Endometrial microvascular endothelial cells (primary cell): Measurements from ENCODE around the gene ZNF614. TPM values are rescaled to one million over a fixed set of nuclear protein-coding genes. Genes with fewer than 3 reads are reported as not detected.
"Not testable (repeated sequence)": the region's sequence is repeated elsewhere in the genome, so short reads cannot be mapped to it uniquely, and the experiment has no call there.

Experiments used
- in situ Hi-C: cut with HindIII; loops from 2 replicates; pipeline ENCODE4 v1.10.0; 2017; ENCODE audit warnings: low sequenced_read_pairs, low pct_unique_long_range_greater_than_20kb; ENCODE audit errors: inconsistent ontology term
- total RNA-seq: library from RNA; depleted of rRNA; stranded (reverse); fragments of >200 nt; gene quantifications from one replicate; pipeline ENCODE4 v1.2.3, GENCODE V29; 2015; ENCODE audit errors: inconsistent ontology term

Gene ZNF614
- 7.5 TPM for total RNA-seq

DNA sequence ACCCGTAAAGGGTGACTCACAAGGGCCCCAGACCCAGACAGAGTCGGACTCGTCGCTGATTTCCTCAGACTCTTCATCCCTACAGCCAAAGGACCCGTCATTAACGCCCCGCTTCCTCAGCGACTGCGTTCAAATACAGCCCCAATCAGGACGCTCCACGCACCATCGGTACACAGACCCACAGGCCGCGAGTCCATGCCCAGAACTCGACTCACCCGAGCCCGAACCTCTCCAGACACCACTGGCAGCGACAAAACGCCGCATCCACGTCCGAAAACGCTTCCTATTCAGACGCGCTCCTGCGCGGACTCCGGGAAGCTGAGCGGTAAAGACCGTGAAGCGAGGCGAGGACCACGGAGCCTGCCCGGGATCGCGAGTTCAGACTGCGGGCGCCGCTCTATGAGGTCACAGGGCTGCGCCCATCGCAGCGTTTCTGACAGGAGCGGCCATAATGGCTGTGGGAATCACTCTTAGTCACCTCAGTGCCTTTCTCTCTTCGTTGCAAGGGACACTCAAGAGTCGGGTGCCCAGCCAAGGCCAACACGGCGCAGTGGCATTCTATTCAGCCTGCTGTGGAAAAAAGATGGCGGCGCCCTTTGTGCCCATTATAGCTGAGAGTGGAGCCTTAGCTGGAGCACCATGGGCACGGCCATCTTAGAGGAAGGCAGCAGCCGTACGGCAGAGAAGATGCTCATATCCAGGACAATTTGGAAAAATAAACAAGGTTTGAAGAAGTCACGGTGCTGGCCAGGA, at the start of gene ZNF614:
Gene ZNF614 (minus strand): TSS at position 353 of the 753 bp plus-strand sequence. CDS start 2,634 bp downstream, outside the sequence.
- in situ Hi-C loops: no loop called here

- in situ Hi-C loops: no loop called here
These were observed 42.3 kb upstream of the ZNF614 start for GRCh38 chr19:52070496-52070895.

DNA sequence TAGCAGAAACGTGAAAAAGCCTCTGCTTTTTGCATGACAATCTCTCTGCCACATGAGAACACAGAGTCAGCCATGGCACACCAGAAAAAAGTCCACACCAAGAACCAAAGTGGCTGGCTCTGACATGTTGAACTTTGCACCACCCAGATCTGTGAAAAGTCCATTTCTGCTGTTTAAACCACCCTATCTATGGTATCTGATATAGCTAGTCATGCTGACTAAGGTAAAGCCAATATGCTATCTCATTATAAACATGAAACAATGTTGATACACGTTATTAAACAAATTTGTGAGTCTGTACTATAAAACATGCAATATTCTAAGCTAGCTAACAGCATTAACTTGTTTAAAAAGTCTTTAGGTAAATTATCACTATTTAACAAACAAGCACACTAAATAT, 41.5 kb upstream of the ZNF614 start:
- in situ Hi-C loops: no loop called here

DNA sequence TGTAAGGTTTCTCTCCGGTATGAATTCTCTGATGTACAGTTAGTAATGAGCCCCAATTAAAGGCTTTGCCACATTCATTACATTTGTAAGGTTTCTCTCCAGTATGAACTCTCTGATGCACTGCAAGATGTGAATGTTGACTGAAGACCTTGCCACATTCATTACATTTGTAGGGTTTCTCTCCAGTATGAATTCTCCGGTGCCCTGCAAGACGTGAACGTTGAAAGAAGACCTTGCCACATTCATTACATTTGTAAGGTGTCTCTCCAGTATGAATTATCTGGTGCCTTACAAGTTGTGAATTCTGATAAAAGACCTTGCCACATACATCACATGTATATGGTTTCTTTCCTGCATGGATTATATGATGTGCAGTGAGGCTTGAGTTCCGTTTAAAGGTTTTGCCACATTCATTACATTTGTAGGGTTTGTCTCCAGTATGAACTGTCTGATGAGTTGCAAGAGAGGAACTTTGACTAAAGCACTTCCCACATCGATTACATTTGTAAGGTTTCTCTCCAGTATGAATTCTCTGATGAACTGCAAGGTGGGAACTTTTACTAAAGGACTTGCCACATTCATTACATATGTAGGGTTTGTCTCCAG, 38.2 kb upstream of the ZNF614 start:
- in situ Hi-C loops: no loop called here

DNA sequence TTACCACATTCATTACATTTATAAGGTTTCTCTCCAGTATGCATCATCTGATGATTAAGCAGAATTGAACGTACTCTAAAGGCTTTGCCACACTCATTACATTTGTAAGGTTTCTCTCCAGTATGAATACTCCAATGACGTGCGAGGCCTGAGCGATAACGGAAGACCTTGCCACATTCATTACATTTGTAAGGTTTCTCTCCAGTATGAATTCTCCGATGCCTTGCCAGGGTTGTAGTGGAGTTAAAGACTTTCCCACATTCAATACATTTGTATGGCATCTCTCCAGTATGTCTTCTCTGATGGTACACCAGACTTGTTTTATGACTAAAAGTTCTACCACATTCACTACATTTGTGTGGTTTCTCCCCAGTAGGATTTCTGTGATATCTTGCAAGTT, 37.2 kb upstream of the ZNF614 start:
- in situ Hi-C loops: no loop called here

DNA sequence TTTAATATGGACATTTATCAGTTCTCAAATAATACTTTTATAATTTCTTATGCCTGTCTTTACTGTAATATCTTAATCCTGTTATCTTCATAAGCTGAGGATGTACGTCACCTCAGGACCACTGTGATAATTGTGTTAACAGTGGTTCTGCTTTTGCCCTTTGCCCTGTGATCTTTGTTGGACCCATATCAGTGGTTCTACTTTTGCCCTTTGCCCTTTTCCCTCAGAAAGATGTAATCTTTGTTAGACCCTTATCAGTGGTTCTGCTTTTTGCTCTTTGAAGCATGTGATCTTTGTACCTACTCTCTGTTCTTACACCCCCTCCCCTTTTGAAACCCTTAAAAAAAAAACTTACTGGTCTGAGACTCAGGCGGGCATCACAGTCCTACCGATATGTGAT, 28.3 kb upstream of the ZNF614 start:
- in situ Hi-C loops: not testable (repeated sequence)

DNA sequence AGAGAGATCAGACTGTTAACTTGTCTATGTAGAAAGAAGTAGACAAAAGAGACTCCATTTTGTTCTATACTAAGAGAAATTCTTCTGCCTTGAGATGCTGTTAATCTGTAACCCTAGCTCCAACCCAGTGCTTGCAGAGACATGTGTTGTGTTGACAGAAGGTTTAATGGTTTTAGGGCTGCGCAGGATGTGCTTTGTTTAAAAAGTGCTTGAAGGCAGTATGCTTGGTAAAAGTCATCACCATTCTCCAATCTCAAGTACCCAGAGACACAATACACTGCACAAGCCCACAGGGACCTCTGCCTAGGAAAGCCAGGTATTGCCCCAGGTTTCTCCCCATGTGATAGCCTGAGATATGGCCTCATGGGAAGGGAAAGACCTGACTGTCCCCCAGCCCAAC, 23.6 kb upstream of the ZNF614 start:
- in situ Hi-C loops: not testable (repeated sequence)

DNA sequence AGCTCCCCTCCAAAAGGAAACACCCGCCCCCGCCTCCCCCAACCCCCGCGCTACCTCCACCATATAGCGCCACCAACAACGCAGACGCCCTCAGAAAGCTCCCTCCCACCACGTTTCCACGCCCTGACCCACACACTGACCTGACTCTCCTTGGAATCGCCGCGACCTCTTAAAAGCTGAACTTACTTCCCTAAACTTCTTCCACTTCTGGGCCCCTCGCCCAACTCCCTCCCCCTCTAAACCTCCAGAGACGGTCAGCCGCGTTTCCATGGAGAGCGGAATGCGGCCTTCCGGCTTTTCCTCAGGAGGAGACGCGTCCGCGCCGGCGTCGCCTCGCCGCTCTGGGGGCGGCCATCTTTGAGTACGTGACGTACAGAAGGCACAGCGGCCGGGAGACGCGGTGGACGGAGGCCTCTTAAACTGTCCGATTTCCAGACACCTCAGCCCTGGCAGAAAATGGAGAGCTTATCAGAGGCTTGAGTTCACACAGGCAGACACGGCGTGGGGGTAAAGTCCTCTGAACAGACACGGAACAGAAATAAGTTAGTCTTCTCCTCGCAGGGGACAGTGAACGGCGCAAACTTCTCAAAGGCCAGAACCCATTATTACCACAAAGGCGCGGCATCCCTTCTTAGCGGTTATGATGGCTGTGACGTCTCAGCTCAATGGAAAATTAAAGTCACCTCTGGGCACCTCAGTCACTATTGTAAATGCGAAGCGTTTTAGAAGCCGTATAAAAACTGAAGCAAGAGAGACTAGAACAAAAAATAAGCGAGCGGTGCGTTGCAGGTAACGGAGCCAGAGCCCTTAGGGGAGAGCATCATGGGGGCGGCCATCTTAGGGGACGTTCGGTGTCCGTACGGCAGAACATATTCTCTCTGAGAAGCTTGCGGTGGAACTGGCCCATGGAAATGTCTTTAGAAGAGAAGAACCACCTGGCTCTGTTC, 20.6 kb upstream of the ZNF614 start, which contains the start of gene ZNF432:
Gene ZNF432 (minus strand): TSS at position 284 of the 947 bp plus-strand sequence. CDS start 1,970 bp downstream, outside the sequence.
- in situ Hi-C loops: no loop called here

GRCh38 chr19:52039169-52039568, 11.0 kb upstream of the ZNF614 start:
- in situ Hi-C loops: no loop called here

- in situ Hi-C loops: no loop called here
These were observed 6.0 kb upstream of the ZNF614 start for GRCh38 chr19:52034051-52034728.

- in situ Hi-C loops: no loop called here
These were observed 573 bp upstream of the ZNF614 start for GRCh38 chr19:52028780-52029123.

- in situ Hi-C loops: not testable (repeated sequence)
These were observed 1.8 kb downstream of the ZNF614 start for GRCh38 chr19:52026255-52026990.

- in situ Hi-C loops: not testable (repeated sequence)
These were observed 3.7 kb downstream of the ZNF614 start for GRCh38 chr19:52024478-52024877.

- in situ Hi-C loops: no loop called here
These were observed 6.0 kb downstream of the ZNF614 start for GRCh38 chr19:52022193-52022592.

- in situ Hi-C loops: no loop called here
These were observed 7.7 kb downstream of the ZNF614 start for GRCh38 chr19:52020506-52020905.

GRCh38 chr19:52010674-52011073, 17.5 kb downstream of the ZNF614 start:
- in situ Hi-C loops: no loop called here

DNA sequence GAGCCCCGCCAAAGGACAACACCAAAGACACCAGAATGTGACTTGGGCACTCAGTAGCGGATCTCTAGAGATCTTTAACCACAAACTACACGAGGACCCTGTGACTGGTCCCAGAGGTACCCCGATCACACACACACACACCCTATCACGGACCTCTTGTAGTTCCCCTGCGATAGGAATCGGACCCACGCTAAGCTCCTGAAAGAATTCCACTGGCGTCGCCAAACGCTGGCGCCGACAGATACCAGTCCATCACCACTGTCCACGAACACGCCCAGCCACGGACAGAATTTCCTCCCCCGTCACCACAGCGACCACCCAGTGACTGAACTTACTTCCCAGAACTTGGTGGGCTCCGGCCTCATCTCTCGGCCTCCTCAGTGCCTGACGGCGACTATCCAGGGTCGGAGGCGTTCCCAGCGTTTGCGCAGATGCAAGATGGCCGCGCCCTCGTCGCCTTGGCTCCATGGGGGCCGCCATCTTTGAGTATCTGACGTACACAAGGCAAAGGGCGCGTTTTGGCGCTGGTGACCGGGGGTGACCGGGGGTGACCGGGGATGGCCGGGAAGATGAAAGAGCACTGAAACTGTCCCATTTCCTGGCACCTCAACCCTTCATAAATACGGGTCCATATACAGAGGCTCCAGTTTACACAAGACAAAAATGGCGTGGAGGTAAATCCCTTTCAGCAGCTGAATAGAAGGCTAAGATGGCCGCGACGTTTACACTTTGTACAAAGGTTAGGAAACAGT, 20.2 kb downstream of the ZNF614 start, which contains the start of gene ZNF615:
Gene ZNF615 (minus strand): TSS at position 406 of the 752 bp plus-strand sequence. CDS start 4,500 bp downstream, outside the sequence.
- in situ Hi-C loops: no loop called here

DNA sequence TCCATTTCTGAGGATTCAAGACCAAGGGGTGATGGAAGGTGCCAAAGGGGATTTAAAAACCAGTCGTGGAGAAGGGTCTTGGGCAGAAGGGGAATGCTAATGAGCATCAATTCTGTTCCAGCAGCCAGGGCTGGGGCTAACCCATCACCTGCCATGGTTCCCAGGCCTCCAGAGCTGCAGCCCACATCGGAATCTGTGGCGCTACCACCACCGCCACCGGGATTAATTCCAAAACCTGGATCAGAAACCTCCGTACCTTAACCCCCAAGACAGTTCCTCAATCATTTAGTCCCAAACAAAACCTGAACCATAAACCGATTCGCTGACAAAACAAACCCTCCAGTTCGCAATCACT, 20.8 kb downstream of the ZNF614 start:
- in situ Hi-C loops: no loop called here
